SK-MEL-5 (cell line): ENCODE data around the gene NAA40. TPM values are rescaled to one million over a fixed set of nuclear protein-coding genes. Genes with fewer than 3 reads are reported as not detected.

Source experiments
- DNase-seq: peaks from one replicate; pipeline ENCODE4 v3.0.0-alpha.2; 2016; ENCODE audit warnings: low read depth, low spot score
- in situ Hi-C: cut with HindIII; loops from 2 replicates; pipeline ENCODE4 v1.10.0; 2016; ENCODE audit warnings: low sequenced_read_pairs, high pct_unique_total_duplicates, low pct_unique_long_range_greater_than_20kb
- small RNA-seq, 2 experiments: library from RNA; depleted of rRNA; stranded (forward); fragments of <200 nt; gene quantifications; one replicate each; pipeline ENCODE3, GENCODE V24; 2014
- total RNA-seq: library from RNA; depleted of rRNA; stranded (reverse); fragments of >200 nt; shearing (Covaris generic); gene quantifications from 2 replicates; pipeline ENCODE4 v1.2.3, GENCODE V29; 2014; rRNA removed

Gene NAA40
- total RNA-seq, 1 experiment from 2014 or later = 8.7 TPM

DNA sequence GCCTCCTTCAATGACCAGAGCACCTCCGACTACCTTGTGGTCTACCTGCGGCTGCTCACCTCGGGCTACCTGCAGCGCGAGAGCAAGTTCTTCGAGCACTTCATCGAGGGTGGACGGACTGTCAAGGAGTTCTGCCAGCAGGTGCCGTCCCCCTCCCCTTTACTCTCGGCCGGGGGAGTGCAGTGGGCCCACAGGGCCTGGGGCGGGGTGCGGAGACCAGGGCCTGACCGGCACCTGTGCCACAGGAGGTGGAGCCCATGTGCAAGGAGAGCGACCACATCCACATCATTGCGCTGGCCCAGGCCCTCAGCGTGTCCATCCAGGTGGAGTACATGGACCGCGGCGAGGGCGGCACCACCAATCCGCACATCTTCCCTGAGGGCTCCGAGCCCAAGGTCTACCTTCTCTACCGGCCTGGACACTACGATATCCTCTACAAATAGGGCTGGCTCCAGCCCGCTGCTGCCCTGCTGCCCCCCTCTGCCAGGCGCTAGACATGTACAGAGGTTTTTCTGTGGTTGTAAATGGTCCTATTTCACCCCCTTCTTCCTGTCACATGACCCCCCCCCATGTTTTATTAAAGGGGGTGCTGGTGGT lies 58.4 kb downstream of the NAA40 start:
- DNase-seq = no peak
- in situ Hi-C loops = no loop called here

DNA sequence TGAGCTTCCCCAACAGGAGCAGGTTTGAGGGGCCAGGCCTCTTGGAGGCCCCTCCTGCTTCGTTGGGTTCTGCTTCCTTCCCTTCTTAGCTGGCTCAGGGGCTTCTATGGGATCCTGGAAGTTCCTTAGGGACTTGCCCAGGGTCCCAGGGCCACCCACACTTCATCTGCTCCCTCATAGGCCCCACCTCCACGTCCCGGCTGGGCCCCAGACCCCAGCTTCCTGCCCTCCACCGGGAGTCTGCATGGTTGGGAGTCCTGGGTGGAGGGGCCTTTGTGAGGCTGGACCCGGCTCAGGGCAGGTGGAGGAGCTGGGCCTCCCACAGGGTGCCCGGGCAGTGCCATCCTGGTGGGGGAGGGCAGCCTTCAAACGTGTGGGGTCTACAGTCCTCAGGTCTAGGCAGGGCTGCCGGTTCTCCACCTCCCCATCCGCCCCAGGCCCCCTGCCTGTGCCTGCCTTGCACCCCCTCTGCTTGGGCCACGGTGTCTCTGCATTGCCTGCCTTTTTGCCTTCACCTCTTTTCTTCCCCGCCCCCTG lies 59.1 kb downstream of the NAA40 start:
- in situ Hi-C loops = no loop called here
- DNase-seq = no peak

DNA sequence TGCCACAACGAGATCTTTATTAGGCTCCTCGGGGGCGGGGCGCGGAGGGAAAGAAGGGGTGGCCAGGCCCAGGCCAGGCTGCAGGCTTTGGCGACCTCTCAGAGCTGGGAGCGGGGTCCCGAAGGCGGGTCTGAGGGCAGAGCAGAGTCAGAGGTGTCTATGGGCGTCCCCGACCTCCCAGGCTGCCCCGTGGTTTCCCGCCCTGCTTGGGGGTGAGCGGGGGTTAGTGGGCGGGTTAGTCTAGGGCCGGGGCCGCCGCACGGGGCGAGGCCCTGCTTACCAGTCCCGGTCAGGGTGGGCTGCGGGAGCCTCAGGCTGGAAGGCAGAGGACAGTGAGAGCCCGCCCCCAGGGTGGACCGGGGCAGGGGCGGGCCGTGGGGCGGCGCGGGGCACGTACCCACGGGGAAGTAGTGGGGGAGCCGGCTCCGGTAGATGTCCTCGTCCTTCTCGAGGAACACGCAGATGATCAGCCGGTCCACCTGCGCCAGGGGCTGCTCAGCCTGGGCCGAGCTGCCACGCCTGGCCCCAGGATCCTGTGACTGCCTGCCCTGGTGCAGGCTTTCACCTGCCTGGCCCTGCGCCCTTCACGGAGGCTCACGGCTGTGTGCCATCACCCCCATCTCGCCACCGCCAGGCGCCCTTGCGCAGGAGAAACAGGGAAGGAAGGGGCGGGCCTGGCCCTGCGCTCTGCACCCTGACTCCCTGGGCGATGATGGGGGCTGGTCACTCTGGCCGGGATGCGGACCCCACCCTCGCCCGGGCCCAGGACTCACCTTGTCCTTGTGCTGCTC lies 60.0 kb downstream of the NAA40 start:
- in situ Hi-C loops = no loop called here
- no peak for DNase-seq

DNA sequence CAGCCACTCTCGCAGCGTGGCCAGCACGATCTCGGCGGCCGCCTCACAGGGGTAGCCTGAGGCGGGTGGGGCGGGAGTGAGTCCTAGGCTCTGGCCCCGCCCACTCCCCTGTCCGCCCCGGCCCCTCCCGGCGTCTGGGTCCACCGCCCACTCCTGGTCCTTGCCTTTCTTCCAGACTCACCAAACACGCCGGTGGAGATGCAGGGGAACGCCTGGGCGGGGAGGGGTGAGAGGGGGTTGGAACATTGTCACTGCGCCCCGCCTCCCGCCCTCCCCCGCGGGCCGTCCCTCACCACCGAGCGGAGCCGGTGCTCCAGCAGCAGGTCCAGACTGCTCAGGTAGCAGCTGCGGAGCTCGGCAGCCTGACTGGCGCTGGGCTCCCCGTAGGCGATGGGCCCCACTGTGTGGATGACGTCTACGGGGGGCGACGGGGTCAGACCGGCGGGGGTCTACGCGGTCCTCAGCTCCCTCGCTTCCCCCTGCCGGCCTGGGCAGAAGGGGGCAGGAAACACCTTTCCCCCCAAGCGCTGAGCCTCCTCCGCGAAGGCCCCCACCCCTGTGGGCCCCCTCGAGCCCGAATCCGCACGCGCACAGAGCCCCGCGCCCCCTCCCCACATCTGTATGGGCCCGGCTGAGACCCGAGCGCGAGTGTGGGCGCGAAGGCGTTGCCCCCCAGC lies 60.7 kb downstream of the NAA40 start:
- in situ Hi-C loops = no loop called here
- no peak for DNase-seq

DNA sequence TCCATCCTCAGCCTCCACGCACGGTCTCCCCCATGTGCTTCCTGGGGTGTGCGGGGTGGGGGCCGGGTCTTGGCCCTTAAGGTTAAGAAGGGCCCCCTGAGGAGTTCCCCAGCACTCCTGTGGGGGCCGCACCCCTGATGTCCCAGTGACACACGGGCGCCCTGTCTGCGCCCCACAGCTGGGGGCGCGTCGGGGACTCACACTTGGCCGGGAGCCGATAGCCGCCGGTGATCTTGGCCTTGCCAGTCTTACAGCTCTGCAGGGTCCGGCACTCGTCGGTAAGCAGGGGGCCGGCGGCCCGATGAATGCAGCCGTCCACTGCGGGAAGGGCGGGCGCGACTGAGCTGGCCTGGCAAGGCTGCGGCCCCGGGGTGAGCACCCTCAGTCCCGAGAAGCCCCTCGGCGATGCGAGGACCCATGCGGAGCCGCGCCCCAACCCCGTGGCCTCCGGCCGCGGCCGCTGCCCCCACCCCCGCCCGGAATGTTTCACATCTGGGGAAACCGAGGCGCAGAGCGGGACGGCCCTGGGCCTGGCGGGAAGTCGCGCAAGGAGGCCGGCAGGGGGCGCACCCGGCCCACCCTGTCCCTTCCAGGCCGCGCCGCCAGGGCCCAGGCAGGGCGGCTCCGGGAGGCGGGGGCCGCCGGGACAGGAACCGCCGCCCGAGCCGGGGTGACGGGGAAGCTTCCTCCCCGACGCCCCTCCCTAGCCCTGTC lies 61.4 kb downstream of the NAA40 start:
- in situ Hi-C loops = no loop called here
- no peak for DNase-seq

DNA sequence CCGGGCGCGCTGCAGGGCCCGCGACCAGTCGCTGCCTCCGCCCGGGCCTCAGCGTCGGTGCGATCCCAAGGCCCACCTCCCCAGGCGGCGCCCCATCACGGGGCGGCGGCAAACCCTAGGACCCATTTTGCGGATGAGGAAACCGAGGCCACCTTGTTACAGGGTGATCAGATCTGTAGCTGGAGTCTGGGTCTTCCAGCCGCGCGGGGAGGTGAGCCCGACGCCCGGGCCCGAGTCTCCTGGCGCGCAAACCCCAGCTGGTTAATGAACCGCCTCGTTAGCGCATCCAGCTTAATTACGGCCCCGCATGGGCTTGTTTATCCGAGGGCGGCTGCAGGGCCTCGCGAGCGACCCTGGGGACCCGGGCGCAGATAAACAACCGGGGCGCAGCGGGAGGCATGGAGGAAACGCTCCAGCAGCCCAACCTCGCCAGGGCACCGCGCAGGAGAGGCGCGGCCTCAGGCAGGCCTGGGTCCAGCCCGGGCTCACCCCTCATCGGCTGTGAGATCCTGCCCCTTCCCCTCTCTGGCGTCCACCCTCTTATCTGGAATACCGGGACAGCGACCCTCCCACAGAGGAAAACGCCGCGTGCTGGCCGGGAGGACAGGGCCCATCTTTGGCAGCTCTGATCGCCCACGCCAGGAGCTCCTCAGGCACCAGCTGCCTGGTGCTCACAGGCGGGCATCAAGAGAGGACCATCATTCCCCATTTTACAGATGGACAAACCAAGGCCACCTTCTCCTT lies 62.1 kb downstream of the NAA40 start:
- in situ Hi-C loops = no loop called here
- DNase-seq = no peak

DNA sequence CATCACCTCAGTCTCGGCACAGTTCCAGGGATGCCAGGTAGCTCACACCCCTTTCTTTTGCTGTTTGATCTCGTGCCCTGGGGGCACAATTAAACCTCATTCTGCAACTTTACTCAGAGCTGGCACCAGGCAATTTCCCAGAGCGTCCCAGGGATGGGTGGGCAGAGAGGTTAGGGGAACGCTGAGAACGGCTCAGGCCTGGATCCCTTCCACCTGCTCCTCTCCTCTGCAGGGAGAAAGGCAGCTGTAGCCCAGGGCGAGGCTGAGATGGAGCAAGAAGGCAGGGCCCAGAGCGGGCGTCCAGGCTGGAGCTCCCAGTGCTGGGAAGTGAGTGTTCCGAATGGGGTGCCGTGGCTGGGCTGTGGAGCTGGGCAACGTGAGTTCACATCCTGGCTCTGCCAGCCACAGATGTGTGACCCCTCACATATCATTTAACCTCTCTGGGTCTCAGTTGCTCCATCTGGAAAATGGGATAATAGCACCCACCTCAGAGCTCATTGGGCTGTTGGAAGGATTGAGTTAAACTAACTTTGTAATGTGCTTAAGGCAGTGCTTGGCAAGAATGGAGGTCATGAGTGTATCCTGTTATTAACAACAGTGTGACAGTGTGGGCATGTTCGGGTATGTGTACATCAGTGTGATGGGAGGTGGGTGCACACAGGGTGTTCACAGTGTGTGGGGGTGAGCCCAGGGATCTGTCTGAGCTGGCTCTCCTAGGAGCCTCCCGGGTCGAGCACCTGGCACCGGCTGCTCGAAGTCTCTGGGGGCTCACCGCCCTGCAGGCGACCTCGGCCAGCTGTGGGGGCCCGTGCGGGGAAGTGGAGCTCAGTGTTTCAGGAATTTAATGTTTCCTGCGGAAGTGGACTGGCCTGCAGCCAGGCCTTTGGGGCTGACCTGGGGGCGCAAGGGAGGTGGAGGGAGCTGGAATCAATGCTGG lies 63.0 kb downstream of the NAA40 start:
- no peak for DNase-seq
- in situ Hi-C loops = no loop called here

DNA sequence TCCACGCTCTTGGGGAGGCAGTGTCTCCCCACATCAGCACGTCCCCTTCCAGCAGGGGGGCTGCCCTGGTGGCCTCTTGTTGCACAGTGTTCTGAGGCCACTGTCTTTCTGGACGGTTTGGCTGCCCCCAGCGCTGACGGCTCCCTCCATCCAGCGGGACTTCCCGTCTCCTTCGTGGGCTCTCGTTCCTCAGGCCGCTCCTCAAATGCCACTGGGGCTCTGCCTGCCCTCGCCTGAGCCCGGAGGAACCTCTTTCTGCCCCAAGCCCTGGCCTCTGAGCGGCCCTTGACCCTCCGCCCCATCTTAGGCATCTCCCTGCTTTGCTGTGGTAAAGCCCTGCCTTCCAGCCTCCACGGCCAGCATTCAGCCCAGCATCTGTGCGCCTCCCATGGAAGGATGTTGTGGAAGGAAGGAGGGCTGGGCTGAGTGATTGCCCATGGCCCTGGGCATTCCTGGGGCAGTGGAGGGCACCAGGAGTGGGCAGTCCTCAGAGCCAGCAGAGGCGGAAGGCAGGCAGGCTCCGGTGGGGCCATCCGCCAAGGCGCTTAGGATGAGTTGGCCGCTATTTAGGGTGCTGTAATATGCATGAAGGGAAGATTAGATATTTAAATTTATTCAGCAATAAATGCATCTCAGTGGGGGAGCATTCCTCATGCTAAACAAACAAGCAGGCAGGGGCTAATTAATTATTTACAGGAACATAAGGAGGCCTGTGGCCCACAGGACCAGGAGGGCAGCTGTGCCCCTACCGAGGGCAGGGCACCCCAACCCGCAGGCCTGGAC lies 65.2 kb downstream of the NAA40 start:
- DNase-seq = no peak
- in situ Hi-C loops = no loop called here

DNA sequence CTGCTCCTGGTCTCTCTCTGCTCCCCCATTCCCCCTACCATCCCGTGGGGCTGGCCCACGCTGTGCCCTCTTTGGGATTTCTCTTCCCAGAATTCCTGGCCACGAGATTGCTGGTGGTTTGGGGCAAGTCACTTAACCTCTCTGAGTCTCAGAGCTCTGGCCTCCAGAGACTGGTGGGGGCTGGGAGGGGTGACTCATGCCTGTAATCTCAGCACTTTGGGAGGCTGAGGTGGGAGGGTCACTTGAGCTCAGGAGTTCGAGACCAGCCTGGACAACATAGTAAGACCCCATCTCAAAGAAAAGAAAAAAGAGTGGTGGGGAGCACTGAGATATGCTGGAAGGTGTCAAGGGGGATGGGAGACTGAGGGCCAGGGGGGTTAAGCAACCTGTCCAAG lies 65.8 kb downstream of the NAA40 start:
- in situ Hi-C loops = no loop called here
- no peak for DNase-seq

DNA sequence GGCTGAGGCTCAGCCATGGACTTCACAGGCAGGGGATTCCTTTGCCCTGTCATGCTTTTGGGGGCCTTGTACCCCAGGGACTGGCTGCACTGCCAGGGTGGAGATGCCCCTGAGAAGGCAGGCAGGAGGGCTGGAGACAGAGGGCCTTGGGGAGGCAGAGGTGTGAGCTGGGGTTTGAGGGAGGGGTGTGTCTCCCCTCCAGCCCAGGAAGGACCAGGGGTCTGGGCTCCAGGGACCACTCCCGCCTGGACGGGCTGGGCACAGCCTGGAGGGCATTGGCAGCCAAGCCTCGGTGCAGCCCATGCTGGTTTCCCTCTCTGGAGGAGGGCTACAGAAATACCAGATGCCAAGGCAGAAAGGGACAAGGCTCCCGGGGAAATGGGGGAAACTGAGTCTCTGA lies 66.9 kb downstream of the NAA40 start:
- no peak for DNase-seq
- in situ Hi-C loops = no loop called here

DNA sequence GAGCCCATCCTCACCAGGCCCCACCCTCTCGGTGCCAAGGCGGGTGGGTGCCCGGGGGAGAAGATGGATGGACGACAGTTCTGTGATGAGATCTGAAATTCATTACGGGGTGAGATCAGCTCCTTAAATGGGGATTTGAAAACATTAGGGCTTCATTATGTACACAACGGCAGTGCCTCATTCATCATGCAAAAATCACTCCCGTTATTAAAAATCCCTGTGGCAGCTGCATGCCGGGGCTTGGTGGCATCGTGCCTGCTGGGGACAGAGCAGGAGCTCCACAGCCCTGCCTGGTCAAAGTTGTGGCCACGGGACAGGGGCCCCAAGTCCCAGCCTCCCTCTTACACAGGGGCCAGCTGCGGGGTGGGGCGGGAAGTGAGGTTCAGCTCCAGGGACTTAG lies 67.6 kb downstream of the NAA40 start:
- no peak for DNase-seq
- in situ Hi-C loops = no loop called here

Small RNA genes within 50 kb of the gene (small RNA-seq; reads per million reads assigned to genes)
- gene RNU6-45P = 0 to 0.14 reads per million in 2 experiments

Other genes with a start within 250 kb of the NAA40 start
- gene ZFTA, start 170.2 kb upstream of the NAA40 start, total RNA-seq = 5.4 and 7.3 TPM in 2 replicates
- gene SPINDOC, start 125.5 kb upstream of the NAA40 start, total RNA-seq = 15.0 and 17.7 TPM in 2 replicates
- 7.8 and 11.2 TPM in 2 replicates for gene MARK2, start 99.9 kb upstream of the NAA40 start, total RNA-seq
- 0.63 and 0.80 TPM in 2 replicates for gene RCOR2, start 21.8 kb upstream of the NAA40 start, total RNA-seq
- gene COX8A, start 35.6 kb downstream of the NAA40 start, total RNA-seq = 583 and 585 TPM in 2 replicates
- gene OTUB1, start 47.4 kb downstream of the NAA40 start, total RNA-seq = 37.3 and 39.2 TPM in 2 replicates
- gene FLRT1, start 96.9 kb downstream of the NAA40 start, total RNA-seq = not detected in 2 replicates
- 15.0 and 15.7 TPM in 2 replicates for gene MACROD1, start 227.1 kb downstream of the NAA40 start, total RNA-seq
- 218 and 248 TPM in 2 replicates for gene STIP1, start 247.2 kb downstream of the NAA40 start, total RNA-seq